ENCODE results near the gene LAMB2. TPM values are rescaled to one million over a fixed set of nuclear protein-coding genes. Genes with fewer than 3 reads are reported as not detected.
A peak's percentile ranks its signal among the peaks of the same experiment; 100 is the strongest.

Gene LAMB2
- total RNA-seq, 1 donor from 2014 or later, result 273 TPM

GRCh38 chr3:49092938-49093852 is 39.7 kb downstream of the LAMB2 start:
- Mint-ChIP-seq H3K36me3 (ENCODE audit: insufficient read depth) (peaks cover 7% of the 10 kb centered on the region), H3K4me3 (ENCODE audit: low read depth) (peak overlapping the region; percentile 92), H3K27me3 (no peaks in the 10 kb centered on the region), H3K27ac (peak overlapping the region; percentile 98), H3K4me1 (ENCODE audit: low read depth) (peaks cover 19% of the 10 kb centered on the region), H3K9me3 (ENCODE audit: low read depth) (no peaks in the 10 kb centered on the region)
- peak; percentile 63 for DNase-seq (ENCODE audit: low spot score, unreplicated experiment)
- TF ChIP-seq, protein P1, sequence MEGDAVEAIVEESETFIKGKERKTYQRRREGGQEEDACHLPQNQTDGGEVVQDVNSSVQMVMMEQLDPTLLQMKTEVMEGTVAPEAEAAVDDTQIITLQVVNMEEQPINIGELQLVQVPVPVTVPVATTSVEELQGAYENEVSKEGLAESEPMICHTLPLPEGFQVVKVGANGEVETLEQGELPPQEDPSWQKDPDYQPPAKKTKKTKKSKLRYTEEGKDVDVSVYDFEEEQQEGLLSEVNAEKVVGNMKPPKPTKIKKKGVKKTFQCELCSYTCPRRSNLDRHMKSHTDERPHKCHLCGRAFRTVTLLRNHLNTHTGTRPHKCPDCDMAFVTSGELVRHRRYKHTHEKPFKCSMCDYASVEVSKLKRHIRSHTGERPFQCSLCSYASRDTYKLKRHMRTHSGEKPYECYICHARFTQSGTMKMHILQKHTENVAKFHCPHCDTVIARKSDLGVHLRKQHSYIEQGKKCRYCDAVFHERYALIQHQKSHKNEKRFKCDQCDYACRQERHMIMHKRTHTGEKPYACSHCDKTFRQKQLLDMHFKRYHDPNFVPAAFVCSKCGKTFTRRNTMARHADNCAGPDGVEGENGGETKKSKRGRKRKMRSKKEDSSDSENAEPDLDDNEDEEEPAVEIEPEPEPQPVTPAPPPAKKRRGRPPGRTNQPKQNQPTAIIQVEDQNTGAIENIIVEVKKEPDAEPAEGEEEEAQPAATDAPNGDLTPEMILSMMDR (IDR thresholded peaks at IDR 0.05; ENCODE audit: unreplicated experiment), result no peak

DNA sequence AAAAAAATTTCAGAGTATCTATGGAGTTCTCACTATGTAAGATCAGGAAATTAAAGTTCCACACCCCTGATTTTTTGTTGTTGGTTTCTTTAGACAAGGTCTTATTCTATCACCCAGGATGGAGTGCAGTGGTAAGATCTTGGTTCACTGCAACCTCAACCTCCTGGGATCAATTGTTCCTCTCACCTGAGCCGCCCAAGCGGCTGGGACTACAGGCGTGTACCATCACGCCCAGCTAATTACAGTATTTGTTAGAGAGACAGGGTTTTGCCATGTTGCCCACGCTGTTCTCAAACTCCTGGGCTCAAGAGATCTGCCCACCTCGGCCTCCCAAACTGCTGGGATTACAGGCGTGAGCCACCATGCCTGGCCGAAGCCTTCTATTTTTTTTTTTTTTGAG is 51.4 kb downstream of the LAMB2 start:
- H3K4me3 Mint-ChIP-seq (ENCODE audit: low read depth), result no peak overlapping the region
- H3K9me3 Mint-ChIP-seq (ENCODE audit: low read depth), result no peaks in the 10 kb centered on the region
- peak overlapping the region; percentile 62 for H3K27ac Mint-ChIP-seq
- H3K27me3 Mint-ChIP-seq, result no peaks in the 10 kb centered on the region
- DNase-seq (ENCODE audit: low spot score, unreplicated experiment), result no peak
- peaks cover 3% of the 10 kb centered on the region for H3K36me3 Mint-ChIP-seq (ENCODE audit: insufficient read depth)
- no peaks in the 10 kb centered on the region for H3K4me1 Mint-ChIP-seq (ENCODE audit: low read depth)
- TF ChIP-seq, protein P1 (IDR thresholded peaks at IDR 0.05; ENCODE audit: unreplicated experiment), result no peak

DNA sequence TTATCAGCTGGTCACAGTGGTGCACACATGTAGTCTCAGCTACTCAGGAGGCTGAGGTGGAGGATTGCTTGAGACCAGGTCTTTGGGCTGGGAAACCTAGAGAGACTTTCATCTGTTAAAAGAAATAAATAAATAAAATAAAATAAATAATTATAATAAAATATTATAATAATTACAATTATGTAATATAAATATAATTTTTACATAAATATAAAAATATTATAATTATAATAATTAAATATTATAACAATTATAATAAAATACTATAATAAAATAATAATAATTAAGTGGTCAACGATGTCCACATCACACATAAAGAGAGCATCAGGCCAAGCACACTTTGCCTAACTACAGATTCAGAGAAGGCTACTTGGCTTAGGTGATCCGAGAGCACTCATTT is 53.6 kb downstream of the LAMB2 start:
- Mint-ChIP-seq H3K4me3 (ENCODE audit: low read depth) (no peak overlapping the region), H3K27me3 (no peaks in the 10 kb centered on the region), H3K9me3 (ENCODE audit: low read depth) (no peaks in the 10 kb centered on the region), H3K4me1 (ENCODE audit: low read depth) (no peaks in the 10 kb centered on the region), H3K36me3 (ENCODE audit: insufficient read depth) (peaks cover 7% of the 10 kb centered on the region), H3K27ac (no peak overlapping the region)
- no peak for DNase-seq (ENCODE audit: low spot score, unreplicated experiment)
- TF ChIP-seq, protein P1 (IDR thresholded peaks at IDR 0.05; ENCODE audit: unreplicated experiment), result no peak

GRCh38 chr3:49076646-49077045 is 56.2 kb downstream of the LAMB2 start:
- no peak overlapping the region for H3K4me3 Mint-ChIP-seq (ENCODE audit: low read depth)
- H3K9me3 Mint-ChIP-seq (ENCODE audit: low read depth), result no peaks in the 10 kb centered on the region
- H3K27ac Mint-ChIP-seq, result no peak overlapping the region
- TF ChIP-seq, protein P1 (IDR thresholded peaks at IDR 0.05; ENCODE audit: unreplicated experiment), result no peak
- DNase-seq (ENCODE audit: low spot score, unreplicated experiment), result no peak
- no peaks in the 10 kb centered on the region for H3K4me1 Mint-ChIP-seq (ENCODE audit: low read depth)
- no peaks in the 10 kb centered on the region for H3K27me3 Mint-ChIP-seq
- peaks cover 12% of the 10 kb centered on the region for H3K36me3 Mint-ChIP-seq (ENCODE audit: insufficient read depth)

DNA sequence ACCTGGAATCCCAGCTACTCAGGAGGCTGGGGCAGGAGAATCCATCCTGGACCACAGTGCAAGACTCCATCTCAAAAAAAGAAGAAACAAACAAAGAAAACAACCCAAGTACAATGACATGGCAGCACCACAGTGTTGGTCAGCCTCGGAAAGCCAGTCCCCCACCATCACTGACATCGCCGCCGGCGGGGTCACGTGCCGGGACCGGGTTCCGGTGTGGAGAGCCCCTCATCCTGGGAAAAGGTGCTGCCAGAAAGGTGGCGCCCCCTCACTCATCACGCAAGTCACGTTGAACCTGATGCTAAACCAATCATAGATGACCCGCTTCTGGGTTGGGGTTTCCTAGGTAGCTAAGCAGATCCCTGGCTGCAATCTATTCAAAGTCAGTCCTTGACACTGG is 56.7 kb downstream of the LAMB2 start:
- DNase-seq (ENCODE audit: low spot score, unreplicated experiment), result no peak
- H3K4me3 Mint-ChIP-seq (ENCODE audit: low read depth), result no peak overlapping the region
- peaks cover 12% of the 10 kb centered on the region for H3K36me3 Mint-ChIP-seq (ENCODE audit: insufficient read depth)
- no peaks in the 10 kb centered on the region for H3K9me3 Mint-ChIP-seq (ENCODE audit: low read depth)
- no peaks in the 10 kb centered on the region for H3K27me3 Mint-ChIP-seq
- TF ChIP-seq, protein P1 (IDR thresholded peaks at IDR 0.05; ENCODE audit: unreplicated experiment), result no peak
- H3K27ac Mint-ChIP-seq, result no peak overlapping the region
- no peaks in the 10 kb centered on the region for H3K4me1 Mint-ChIP-seq (ENCODE audit: low read depth)

Small RNA genes within 50 kb of the gene (microRNA-seq; reads per million reads assigned to microRNA genes)
- 2.4 reads per million for gene MIR6890 (ENCODE audit: borderline number of aligned reads, unreplicated experiment)

Other genes with a start within 250 kb of the LAMB2 start
- 14.2 and 17.1 TPM in 2 replicates for gene SLC25A20, start 234.2 kb downstream of the LAMB2 start, total RNA-seq
- 105 and 121 TPM in 2 replicates for gene ARIH2, start 214.2 kb downstream of the LAMB2 start, total RNA-seq
- 45.3 and 48.4 TPM in 2 replicates for gene P4HTM, start 142.8 kb downstream of the LAMB2 start, total RNA-seq
- gene WDR6, start 125.7 kb downstream of the LAMB2 start, total RNA-seq, result 369 and 414 TPM in 2 replicates
- gene DALRD3, start 114.5 kb downstream of the LAMB2 start, total RNA-seq, result 44.1 and 45.5 TPM in 2 replicates
- 46.1 and 49.5 TPM in 2 replicates for gene NDUFAF3, start 110.9 kb downstream of the LAMB2 start, total RNA-seq
- 197 and 206 TPM in 2 replicates for gene IMPDH2, start 103.7 kb downstream of the LAMB2 start, total RNA-seq
- gene QRICH1, start 39.0 kb downstream of the LAMB2 start, total RNA-seq, result 130 and 134 TPM in 2 replicates
- 402 and 417 TPM in 2 replicates for gene QARS1, start 28.3 kb downstream of the LAMB2 start, total RNA-seq
- 76.2 and 81.1 TPM in 2 replicates for gene USP19, start 12.2 kb downstream of the LAMB2 start, total RNA-seq
- 28.6 and 29.8 TPM in 2 replicates for gene CCDC71, start 33.3 kb upstream of the LAMB2 start, total RNA-seq
- gene KLHDC8B, start 38.5 kb upstream of the LAMB2 start, total RNA-seq, result 38.7 and 41.4 TPM in 2 replicates
- gene C3orf62, start 144.2 kb upstream of the LAMB2 start, total RNA-seq, result 14.8 and 15.1 TPM in 2 replicates
- gene USP4, start 207.0 kb upstream of the LAMB2 start, total RNA-seq, result 55.1 and 56.6 TPM in 2 replicates
- gene GPX1, start 225.3 kb upstream of the LAMB2 start, total RNA-seq, result 130 TPM in 2 replicates